ENCODE results near the gene NAALADL2. TPM values are rescaled to one million over a fixed set of nuclear protein-coding genes. Genes with fewer than 3 reads are reported as not detected.

The NAALADL2 gene
- total and polyA plus RNA-seq, 2 of the 8 experiments (the other 6 are each of a cell fraction or from before 2014, with no cell fraction given), result 0.12 to 0.22 TPM

GRCh38 chr3:175002732-175003143 lies 143.6 kb downstream of the NAALADL2 start:
- ChIA-PET POLR2A (ENCODE audit: partially characterized antibody) (no interaction called here), CTCF (ENCODE audit: partially characterized antibody) (no interaction called here)
- Histone ChIP-seq H2BK120ac (replicated peaks; ENCODE audit: low read depth, low read length) (no peak overlapping the region), H3K23me2 (ENCODE audit: low read depth, low read length) (no peaks in the 10 kb centered on the region), H3K27ac (ENCODE audit: low read depth, low read length) (no peak overlapping the region), H3K9ac (replicated peaks in 1 of 4; ENCODE audit: extremely low read depth in 1 of 4, low read depth in 3 of 4, low read length in 3 of 4) (no peak overlapping the region), H3K23ac (ENCODE audit: insufficient read length) (no peak overlapping the region), H4K8ac (ENCODE audit: extremely low read depth, insufficient read depth, low read length) (no peak overlapping the region), H2AK5ac (ENCODE audit: low read depth, low read length) (no peak overlapping the region), H3K4me1 (replicated peaks in 1 of 4; ENCODE audit: control insufficient read depth in 3 of 4, insufficient read depth in 4 of 4, low read length in 3 of 4) (no peaks in the 10 kb centered on the region), H3K36me3 (ENCODE audit: control insufficient read depth in 2 of 4, insufficient read depth in 4 of 4, low read length in 3 of 4) (no peaks in the 10 kb centered on the region; a peak in 1 of 8 replicates), H3K18ac (ENCODE audit: extremely low read depth, low read length) (no peak overlapping the region), H2AFZ (ENCODE audit: low read length) (no peak overlapping the region), H4K20me1 (replicated peaks in 1 of 2; ENCODE audit: control insufficient read depth in 1 of 2, insufficient read depth in 2 of 2, low read length in 2 of 2) (no peaks in the 10 kb centered on the region), H2BK5ac (ENCODE audit: low read depth, low read length) (no peak overlapping the region), H3K9me3 (ENCODE audit: insufficient read depth in 2 of 2, low read depth in 1 of 2, low read length in 1 of 2) (no peaks in the 10 kb centered on the region), H3K14ac (ENCODE audit: insufficient read length) (no peak overlapping the region), H2BK15ac (ENCODE audit: low read length) (no peak overlapping the region), H2BK12ac (ENCODE audit: low read depth, low read length) (no peak overlapping the region), H3K27me3 (replicated peaks in 1 of 4; ENCODE audit: control insufficient read depth in 3 of 4, extremely low read depth in 1 of 4, insufficient read depth in 3 of 4, low read length in 3 of 4) (no peaks in the 10 kb centered on the region), H3K4me3 (ENCODE audit: extremely low read depth in 1 of 4, insufficient read depth in 2 of 4, low read depth in 3 of 4, low read length in 4 of 4) (no peak overlapping the region), H3K4ac (replicated peaks; ENCODE audit: insufficient read length, low read depth, low read length) (no peak overlapping the region), H4K5ac (ENCODE audit: insufficient read length, low read depth, low read length) (no peak overlapping the region), H3K4me2 (ENCODE audit: insufficient read depth in 1 of 2, low read depth in 2 of 2, low read length in 2 of 2) (no peak overlapping the region), H3K79me2 (ENCODE audit: control insufficient read depth in 1 of 2, insufficient read depth in 2 of 2, low read length in 2 of 2) (no peaks in the 10 kb centered on the region), H2BK20ac (ENCODE audit: low read length) (no peak overlapping the region), H3K79me1 (ENCODE audit: low read depth, low read length) (no peaks in the 10 kb centered on the region), H4K91ac (replicated peaks; ENCODE audit: insufficient read length, low read length) (no peak overlapping the region), H3K56ac (replicated peaks; ENCODE audit: insufficient read length, low read depth, low read length) (no peak overlapping the region)
- DNase-seq (ENCODE audit: low read depth in 1 of 2, low spot score in 2 of 2) (no peak), FAIRE-seq (no peak)
- 89% methylated on average over 1 of the region's 1 CpG; no CpG with 5 or more reads in 1 of the 2 experiments for WGBS, 2 experiments (ENCODE audit: extremely low coverage in 1 of 2, insufficient coverage in 1 of 2, insufficient read length in 1 of 2, insufficient replicate concordance in 2 of 2, low coverage in 1 of 2, low lambda C conversion rate in 2 of 2, missing lambda C conversion rate in 1 of 2)
- no peak for TF ChIP-seq ATF3 (IDR thresholded peaks at IDR 0.05; ENCODE audit: insufficient read depth, low read depth, low read length)
- TF ChIP-seq BRCA1 (IDR thresholded peaks at IDR 0.05; ENCODE audit: low read depth, low read length), result no peak
- TF ChIP-seq RBBP5 (IDR thresholded peaks at IDR 0.05; ENCODE audit: borderline replicate concordance, low read depth, low read length), result no peak
- TF ChIP-seq GABPA (IDR thresholded peaks at IDR 0.05; ENCODE audit: borderline replicate concordance, insufficient read depth, low read length), result no peak
